Muscle of back (tissue), 11 donors: ENCODE data around the gene TNKS2. TPM values are rescaled to one million over a fixed set of nuclear protein-coding genes. Genes with fewer than 3 reads are reported as not detected.
A peak's percentile ranks its signal among the peaks of the same experiment; 100 is the strongest.
"Not testable (repeated sequence)": the region's sequence is repeated elsewhere in the genome, so short reads cannot be mapped to it uniquely, and the experiment has no call there.

ENCODE experiments used
- DNase-seq, 3 donors: peaks; one replicate each; pipeline versions ENCODE4 v3.0.0 to v3.0.0-alpha.2; 2013
- polyA plus RNA-seq, 10 donors: library from polyadenylated mRNA; unstranded; fragments of 120-200 nt; gene quantifications; one replicate each; pipeline ENCODE4 v1.2.1, GENCODE V29; 2013; ENCODE audit not compliant: insufficient read length in 10 of 10

The TNKS2 gene
- polyA plus RNA-seq, 10 donors = 32.4 to 49.3 (median 42.3) TPM

GRCh38 chr10:91787810-91788209 is 10.4 kb upstream of the TNKS2 start:
- DNase-seq = no peak

- no peak for DNase-seq
These were observed 9.7 kb upstream of the TNKS2 start for GRCh38 chr10:91788527-91788926.

GRCh38 chr10:91796331-91797047 is 1.7 kb upstream of the TNKS2 start:
- DNase-seq = peak in 1 of 3 donors; percentile 21

DNA sequence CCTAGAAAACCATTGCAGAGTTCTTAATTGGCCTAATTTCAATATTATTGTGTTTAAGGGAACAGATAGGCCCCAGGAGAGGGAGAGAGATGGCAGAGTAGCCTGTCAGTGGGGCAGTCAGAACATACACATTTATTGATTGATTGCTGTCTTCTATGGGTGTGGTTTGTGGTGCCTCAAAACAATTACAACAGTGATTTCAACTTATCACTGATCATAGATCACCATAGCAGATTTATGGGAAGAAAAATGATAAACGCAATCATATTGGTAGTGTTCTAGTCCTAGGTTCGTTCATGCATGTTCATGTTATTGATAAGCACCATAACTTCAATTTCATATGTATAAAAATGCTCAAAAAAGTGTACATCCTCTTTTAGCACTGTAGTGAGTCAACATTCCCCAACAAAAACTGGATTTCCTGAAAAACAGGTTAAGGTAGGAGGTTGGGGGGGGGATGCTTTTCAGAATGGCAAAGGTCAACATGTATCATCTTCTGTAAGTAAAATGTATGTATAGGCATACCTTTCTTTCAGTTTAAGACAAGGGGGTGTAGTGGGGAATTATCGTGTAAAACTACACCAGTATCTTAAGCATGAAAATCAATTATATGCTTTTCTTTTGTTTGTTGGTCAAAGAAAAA is 1.1 kb upstream of the TNKS2 start:
- no peak for DNase-seq

GRCh38 chr10:91798649-91799611 is 704 bp downstream of the TNKS2 start:
- peak; percentile 30 to 80 (median 51) for DNase-seq

- DNase-seq = no peak
These were observed 1.4 kb downstream of the TNKS2 start for GRCh38 chr10:91799612-91799975.

GRCh38 chr10:91800182-91800581 is 2.0 kb downstream of the TNKS2 start:
- DNase-seq = no peak

GRCh38 chr10:91800756-91801155 is 2.5 kb downstream of the TNKS2 start:
- no peak for DNase-seq

- no peak for DNase-seq
These were observed 5.3 kb downstream of the TNKS2 start for GRCh38 chr10:91803386-91804125.

DNA sequence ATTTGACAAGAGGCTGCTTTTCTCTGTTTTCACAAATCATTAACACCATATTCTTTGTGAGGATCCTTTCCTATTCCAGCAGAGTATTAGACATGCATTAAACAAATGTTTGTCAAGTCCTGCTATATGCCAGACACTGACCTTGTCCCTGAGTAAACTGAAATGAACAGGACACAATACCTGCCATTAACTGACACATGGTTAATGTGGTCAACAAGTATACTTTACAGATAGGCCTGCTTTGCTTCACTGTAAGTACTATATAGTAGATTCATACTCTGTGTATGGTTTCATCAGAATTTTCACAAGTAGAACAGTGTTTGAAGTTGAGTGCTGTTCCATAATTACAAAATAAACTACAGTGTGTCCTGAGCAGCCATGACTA is 5.9 kb downstream of the TNKS2 start:
- no peak for DNase-seq

DNA sequence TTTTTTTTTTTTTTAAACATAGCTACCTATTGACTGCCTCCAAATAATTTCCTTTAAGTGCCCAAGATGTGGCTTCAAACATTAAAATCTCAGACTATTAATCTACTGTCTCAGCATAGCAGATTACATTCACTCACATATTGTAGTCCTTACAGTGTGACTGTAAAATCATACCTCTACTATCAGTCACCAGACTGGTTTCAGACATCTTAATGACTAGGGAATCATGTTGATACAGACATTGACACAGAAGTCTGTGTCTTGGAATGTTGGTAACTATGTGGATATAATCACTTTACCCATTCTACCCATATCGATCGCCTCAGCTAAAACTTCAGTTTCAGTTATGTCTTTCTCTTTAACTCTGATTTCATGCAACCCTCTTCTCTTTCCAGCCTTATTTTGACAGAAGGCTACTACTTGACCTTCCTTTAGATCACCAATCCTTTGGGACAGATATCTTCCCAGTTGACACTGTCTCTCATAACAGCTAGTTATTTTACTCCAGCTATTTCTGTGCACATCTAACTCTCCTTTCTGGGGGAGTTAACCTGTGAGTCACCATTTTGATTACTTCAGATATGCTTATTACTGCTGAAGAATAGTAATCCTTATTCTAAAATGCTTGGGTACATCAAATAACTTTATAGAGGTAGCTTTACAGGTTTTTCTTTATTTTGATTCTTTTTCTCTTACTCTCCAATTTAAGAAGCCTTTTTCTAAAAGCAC is 7.0 kb downstream of the TNKS2 start:
- no peak for DNase-seq

DNA sequence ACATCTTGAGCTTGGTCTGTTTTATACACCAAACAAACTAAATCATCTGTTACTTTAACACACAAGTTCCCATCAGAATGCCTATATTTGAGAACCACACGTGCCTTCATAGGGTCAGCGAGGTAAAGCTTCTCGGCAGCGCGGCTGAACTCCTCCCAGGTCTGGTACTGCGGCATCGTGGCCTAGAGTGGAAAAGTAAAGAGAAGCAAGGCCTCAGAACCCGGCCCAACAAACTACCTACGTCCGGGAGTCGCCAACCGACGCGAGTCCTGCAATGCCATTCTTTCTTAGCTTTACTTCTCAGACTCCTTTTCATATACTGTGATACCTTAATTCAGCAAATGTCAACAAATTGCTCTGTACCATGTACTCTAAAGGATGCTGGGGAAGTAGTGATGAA is 9.0 kb downstream of the TNKS2 start:
- DNase-seq = not testable (repeated sequence)

DNA sequence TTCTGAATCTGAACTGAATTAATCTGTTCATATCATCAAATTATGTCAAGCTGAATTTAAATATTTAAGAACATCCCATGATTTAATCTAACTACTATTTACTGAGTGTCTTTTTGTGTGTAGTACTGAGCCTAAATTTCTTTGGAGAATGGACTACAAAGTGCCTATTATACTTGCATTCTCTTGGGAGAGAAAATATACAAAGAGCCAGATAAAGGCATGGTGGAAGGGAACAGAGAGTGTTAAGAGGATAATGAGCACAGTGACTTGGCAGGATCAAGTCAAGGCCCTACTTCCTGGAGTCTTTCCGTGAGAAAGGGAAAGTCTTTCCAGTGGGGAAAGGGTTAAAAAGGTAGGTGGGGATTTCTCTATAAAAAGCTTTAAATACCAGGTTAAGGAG is 15.0 kb downstream of the TNKS2 start:
- no peak for DNase-seq

- no peak for DNase-seq
These were observed 18.8 kb downstream of the TNKS2 start for GRCh38 chr10:91816981-91817380.

- no peak for DNase-seq
These were observed 21.9 kb downstream of the TNKS2 start for GRCh38 chr10:91820144-91820543.

DNA sequence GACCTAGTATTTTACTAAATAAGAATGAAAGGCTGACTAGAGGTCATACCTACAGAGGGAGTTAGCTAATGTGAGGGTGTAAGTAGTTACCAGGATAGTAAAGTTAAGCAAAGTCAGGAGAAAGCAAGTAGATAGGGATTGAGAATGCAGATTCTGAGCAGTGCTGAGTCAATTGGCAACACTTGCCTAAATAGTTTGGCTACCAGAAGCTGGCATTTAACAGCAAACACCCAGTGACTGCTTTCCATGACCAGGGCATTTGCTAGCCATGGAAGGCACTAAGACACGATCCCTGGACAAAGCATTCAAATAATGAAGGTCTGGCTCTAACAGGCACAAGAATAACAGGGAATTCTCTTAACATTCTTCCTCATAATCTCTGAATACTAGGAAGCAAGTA is 25.9 kb downstream of the TNKS2 start:
- DNase-seq = no peak

DNA sequence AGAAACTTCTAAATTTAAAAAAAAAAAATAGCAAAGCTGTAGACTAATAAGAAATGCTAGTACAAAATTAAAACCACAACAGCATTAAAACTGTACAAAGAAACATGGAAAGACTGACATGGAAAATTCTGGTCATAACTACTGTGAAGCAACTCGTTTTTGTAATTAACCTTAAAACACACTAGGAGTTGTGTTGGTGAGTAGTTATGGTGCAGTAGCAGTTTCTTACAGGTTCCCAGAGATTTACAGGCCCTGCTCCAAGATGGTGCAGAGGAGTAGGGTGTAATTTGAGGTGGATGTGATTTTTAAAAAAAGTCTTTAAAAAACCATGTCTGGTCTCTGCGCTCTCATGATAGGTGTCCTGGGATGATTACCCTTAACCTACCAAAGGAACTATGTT is 31.0 kb downstream of the TNKS2 start:
- DNase-seq = no peak

- DNase-seq = no peak
These were observed 40.0 kb downstream of the TNKS2 start for GRCh38 chr10:91838199-91838598.

DNA sequence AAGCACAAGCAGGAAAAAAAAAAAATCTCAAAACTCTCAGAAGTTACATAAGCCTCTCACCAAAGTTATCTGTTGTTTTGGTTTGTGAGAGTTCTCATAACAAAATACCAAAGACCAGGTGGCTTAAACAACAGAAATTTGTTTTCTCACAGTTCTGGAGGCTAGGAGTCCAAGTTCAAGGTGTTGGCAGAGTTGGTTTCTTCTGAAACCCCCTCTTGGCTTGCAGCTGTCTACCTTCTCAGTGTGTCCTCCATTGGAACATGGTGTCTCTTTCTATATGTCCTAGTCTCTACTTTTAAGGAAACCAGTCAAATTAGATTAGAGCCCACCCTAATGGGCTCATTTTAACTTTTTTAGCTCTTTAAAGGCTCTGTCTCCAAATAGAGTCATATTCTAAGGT is 44.9 kb downstream of the TNKS2 start:
- no peak for DNase-seq

GRCh38 chr10:91856637-91857036 is 58.4 kb downstream of the TNKS2 start:
- no peak for DNase-seq

GRCh38 chr10:91860885-91861284 is 62.7 kb downstream of the TNKS2 start:
- no peak for DNase-seq
